ENCODE measurements around the gene RPP30. TPM values are rescaled to one million over a fixed set of nuclear protein-coding genes. Genes with fewer than 3 reads are reported as not detected.

Gene RPP30
- total RNA-seq, 4 donors from 2014 or later: 21.6 to 31.8 (median 25.7) TPM

GRCh38 chr10:90849956-90850749, 21.6 kb upstream of the RPP30 start:
- Histone ChIP-seq H3K4me1 (no peaks in the 10 kb centered on the region), H3K9me3 (peaks cover 0 to 21% (median 14%) of the 10 kb centered on the region in 4 donors), H3K27me3 (peaks cover 0 to 39% (median 5%) of the 10 kb centered on the region in 4 donors), H3K27ac (replicated peaks in 1 of 4) (no peak overlapping the region), H3K4me3 (no peak overlapping the region), H3K36me3 (no peaks in the 10 kb centered on the region)
- WGBS: 93% methylated on average over 1 of the region's 1 CpG
- no peak for DNase-seq (ENCODE audit: extremely low spot score)
- TF ChIP-seq POLR2A (IDR thresholded peaks at IDR 0.05; ENCODE audit: low read depth): no peak
- no peak for TF ChIP-seq EP300 (IDR thresholded peaks at IDR 0.05)
- no peak for TF ChIP-seq POLR2AphosphoS5 (IDR thresholded peaks at IDR 0.05)
- TF ChIP-seq CTCF (IDR thresholded peaks at IDR 0.05): no peak
- intact Hi-C loops (cut with DNase I): no loop called here

- peaks cover 0 to 70% (median 18%) of the 10 kb centered on the region in 4 donors for H3K27me3 ChIP-seq
- no peak overlapping the region for H3K4me3 ChIP-seq
- no peak overlapping the region for H3K27ac ChIP-seq (replicated peaks in 1 of 4)
- peaks cover 7 to 19% (median 13%) of the 10 kb centered on the region in 4 donors for H3K4me1 ChIP-seq
- intact Hi-C loops (cut with DNase I): no loop called here
- WGBS: 75% methylated on average over 3 of the region's 3 CpGs
- no peak for TF ChIP-seq CTCF (IDR thresholded peaks at IDR 0.05)
- no peak for TF ChIP-seq POLR2A (IDR thresholded peaks at IDR 0.05; ENCODE audit: low read depth)
- no peak for TF ChIP-seq POLR2AphosphoS5 (IDR thresholded peaks at IDR 0.05)
- no peak for TF ChIP-seq EP300 (IDR thresholded peaks at IDR 0.05)
- H3K36me3 ChIP-seq: no peaks in the 10 kb centered on the region
- DNase-seq (ENCODE audit: extremely low spot score): no peak
- H3K9me3 ChIP-seq: peaks cover 0 to 18% (median 13%) of the 10 kb centered on the region in 4 donors
Observed at GRCh38 chr10:90855126-90855525, 16.6 kb upstream of the RPP30 start.

GRCh38 chr10:90856261-90856660, 15.5 kb upstream of the RPP30 start:
- intact Hi-C loops (cut with DNase I): no loop called here
- Histone ChIP-seq H3K9me3 (peaks cover 0 to 6% (median 5%) of the 10 kb centered on the region in 4 donors), H3K36me3 (no peaks in the 10 kb centered on the region), H3K27me3 (peaks cover 0 to 70% (median 18%) of the 10 kb centered on the region in 4 donors), H3K4me1 (peaks cover 7 to 19% (median 13%) of the 10 kb centered on the region in 4 donors), H3K27ac (replicated peaks in 1 of 4) (no peak overlapping the region), H3K4me3 (no peak overlapping the region)
- DNase-seq (ENCODE audit: extremely low spot score): no peak
- TF ChIP-seq POLR2AphosphoS5 (IDR thresholded peaks at IDR 0.05) (no peak), EP300 (IDR thresholded peaks at IDR 0.05) (no peak), POLR2A (IDR thresholded peaks at IDR 0.05; ENCODE audit: low read depth) (no peak), CTCF (IDR thresholded peaks at IDR 0.05) (no peak)
- WGBS: 93% methylated on average over 3 of the region's 3 CpGs

- intact Hi-C loops (cut with DNase I): no loop called here
- Histone ChIP-seq H3K4me1 (peaks cover 7 to 19% (median 13%) of the 10 kb centered on the region in 4 donors), H3K4me3 (peak overlapping the region; percentile 61 to 84 (median 66)), H3K27me3 (peaks cover 0 to 64% (median 18%) of the 10 kb centered on the region in 4 donors), H3K36me3 (no peaks in the 10 kb centered on the region), H3K27ac (replicated peaks in 1 of 4) (peak overlapping the region in 3 of 4 donors; percentile 25 to 64 (median 53)), H3K9me3 (no peaks in the 10 kb centered on the region)
- WGBS: 19% methylated on average over 14 of the region's 59 CpGs
- TF ChIP-seq POLR2A (IDR thresholded peaks at IDR 0.05; ENCODE audit: low read depth) (no peak), EP300 (IDR thresholded peaks at IDR 0.05) (no peak), POLR2AphosphoS5 (IDR thresholded peaks at IDR 0.05) (no peak), CTCF (IDR thresholded peaks at IDR 0.05) (no peak)
- DNase-seq (ENCODE audit: extremely low spot score): no peak
Observed at GRCh38 chr10:90856964-90857634, 14.7 kb upstream of the RPP30 start.

All from esophagus muscularis mucosa (tissue), 4 donors.